Measurements from ENCODE around the gene RNF144A.

Gene RNF144A

DNA sequence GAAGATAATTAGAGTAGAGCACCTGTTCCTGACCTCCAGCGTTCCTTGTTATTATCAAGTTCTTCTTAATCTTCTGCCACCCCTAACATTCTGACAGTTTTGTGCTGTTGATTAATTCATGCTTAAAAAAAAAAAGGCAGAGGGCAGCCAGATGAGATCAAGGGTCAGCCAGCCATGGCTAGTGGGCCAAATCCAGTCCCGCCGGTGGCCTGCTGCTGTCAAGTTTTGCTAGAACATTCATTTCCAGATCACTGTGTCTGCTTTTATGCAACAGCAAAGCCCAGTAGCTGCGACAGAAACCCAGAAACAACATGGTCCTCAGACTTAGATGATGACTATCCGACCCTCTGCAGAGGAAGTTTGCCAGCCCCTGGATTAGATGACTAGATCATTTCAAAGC, 101.6 kb downstream of the RNF144A start:
- H3K79me2 ChIP-seq (ENCODE audit: low read length), result no peaks in the 10 kb centered on the region
- H2AFZ ChIP-seq (ENCODE audit: low read length), result no peak overlapping the region
- H3K4me3 ChIP-seq (ENCODE audit: low read length), result no peak overlapping the region
- H3K9ac ChIP-seq (ENCODE audit: low read length), result no peak overlapping the region
- no peaks in the 10 kb centered on the region for H4K20me1 ChIP-seq (ENCODE audit: insufficient read depth, low read length)
- no peaks in the 10 kb centered on the region for H3K9me3 ChIP-seq (replicated peaks; ENCODE audit: insufficient read depth, low read length)
- DNase-seq, result no peak
- H3F3A ChIP-seq (ENCODE audit: insufficient read depth, low read length), result no peaks in the 10 kb centered on the region
- H3K9me2 ChIP-seq (replicated peaks; ENCODE audit: insufficient read depth, low read length), result no peaks in the 10 kb centered on the region
- no peak overlapping the region for H3K27ac ChIP-seq (ENCODE audit: low read length)
- TF ChIP-seq EZH2phosphoT487 (IDR thresholded peaks at IDR 0.05; ENCODE audit: low read length), result no peak
- no peaks in the 10 kb centered on the region for H3K4me1 ChIP-seq (ENCODE audit: low read length)
- H3K27me3 ChIP-seq (replicated peaks; ENCODE audit: insufficient read depth, low read length), result no peaks in the 10 kb centered on the region
- H3K36me3 ChIP-seq (replicated peaks; ENCODE audit: insufficient read depth, low read length), result no peaks in the 10 kb centered on the region
- H3K4me2 ChIP-seq (ENCODE audit: low read depth, low read length), result no peak overlapping the region

DNA sequence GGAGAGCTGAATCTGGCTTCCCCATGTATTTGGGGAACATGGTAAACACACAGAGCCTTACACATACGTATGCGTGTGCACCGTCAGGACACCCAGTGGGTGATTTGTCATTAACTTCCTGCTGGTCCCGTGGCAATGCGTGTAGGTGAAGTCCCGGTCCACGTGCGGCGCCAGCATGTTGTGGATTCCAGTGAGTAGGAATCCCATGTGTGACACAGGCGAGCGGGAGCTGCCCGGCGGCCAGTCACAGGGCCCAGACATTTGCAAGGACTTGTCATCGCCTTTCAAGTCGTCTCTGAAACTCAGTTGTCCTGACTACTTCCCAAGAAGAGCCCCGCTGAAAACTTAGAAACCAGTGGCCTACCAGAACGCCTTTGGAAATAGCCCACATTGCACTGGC, 102.0 kb downstream of the RNF144A start:
- TF ChIP-seq EZH2phosphoT487 (IDR thresholded peaks at IDR 0.05; ENCODE audit: low read length), result no peak
- TF ChIP-seq, protein P1, sequence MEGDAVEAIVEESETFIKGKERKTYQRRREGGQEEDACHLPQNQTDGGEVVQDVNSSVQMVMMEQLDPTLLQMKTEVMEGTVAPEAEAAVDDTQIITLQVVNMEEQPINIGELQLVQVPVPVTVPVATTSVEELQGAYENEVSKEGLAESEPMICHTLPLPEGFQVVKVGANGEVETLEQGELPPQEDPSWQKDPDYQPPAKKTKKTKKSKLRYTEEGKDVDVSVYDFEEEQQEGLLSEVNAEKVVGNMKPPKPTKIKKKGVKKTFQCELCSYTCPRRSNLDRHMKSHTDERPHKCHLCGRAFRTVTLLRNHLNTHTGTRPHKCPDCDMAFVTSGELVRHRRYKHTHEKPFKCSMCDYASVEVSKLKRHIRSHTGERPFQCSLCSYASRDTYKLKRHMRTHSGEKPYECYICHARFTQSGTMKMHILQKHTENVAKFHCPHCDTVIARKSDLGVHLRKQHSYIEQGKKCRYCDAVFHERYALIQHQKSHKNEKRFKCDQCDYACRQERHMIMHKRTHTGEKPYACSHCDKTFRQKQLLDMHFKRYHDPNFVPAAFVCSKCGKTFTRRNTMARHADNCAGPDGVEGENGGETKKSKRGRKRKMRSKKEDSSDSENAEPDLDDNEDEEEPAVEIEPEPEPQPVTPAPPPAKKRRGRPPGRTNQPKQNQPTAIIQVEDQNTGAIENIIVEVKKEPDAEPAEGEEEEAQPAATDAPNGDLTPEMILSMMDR (IDR thresholded peaks at IDR 0.05; ENCODE audit: low read length), result no peak
- TF ChIP-seq EZH2 (optimal IDR thresholded peaks at IDR 0.05; ENCODE audit: low read depth, low read length), result no peak
- Histone ChIP-seq H3K9ac (ENCODE audit: low read length) (no peak overlapping the region), H3K9me2 (replicated peaks; ENCODE audit: insufficient read depth, low read length) (no peaks in the 10 kb centered on the region), H3K9me3 (replicated peaks; ENCODE audit: insufficient read depth, low read length) (no peaks in the 10 kb centered on the region), H3F3A (ENCODE audit: insufficient read depth, low read length) (no peaks in the 10 kb centered on the region), H3K27ac (ENCODE audit: low read length) (no peak overlapping the region), H4K20me1 (ENCODE audit: insufficient read depth, low read length) (no peaks in the 10 kb centered on the region), H2AFZ (ENCODE audit: low read length) (no peak overlapping the region), H3K4me2 (ENCODE audit: low read depth, low read length) (no peak overlapping the region), H3K4me3 (ENCODE audit: low read length) (no peak overlapping the region), H3K27me3 (replicated peaks; ENCODE audit: insufficient read depth, low read length) (no peaks in the 10 kb centered on the region), H3K79me2 (ENCODE audit: low read length) (no peaks in the 10 kb centered on the region), H3K4me1 (ENCODE audit: low read length) (no peaks in the 10 kb centered on the region), H3K36me3 (replicated peaks; ENCODE audit: insufficient read depth, low read length) (no peaks in the 10 kb centered on the region)
- DNase-seq, result no peak

DNA sequence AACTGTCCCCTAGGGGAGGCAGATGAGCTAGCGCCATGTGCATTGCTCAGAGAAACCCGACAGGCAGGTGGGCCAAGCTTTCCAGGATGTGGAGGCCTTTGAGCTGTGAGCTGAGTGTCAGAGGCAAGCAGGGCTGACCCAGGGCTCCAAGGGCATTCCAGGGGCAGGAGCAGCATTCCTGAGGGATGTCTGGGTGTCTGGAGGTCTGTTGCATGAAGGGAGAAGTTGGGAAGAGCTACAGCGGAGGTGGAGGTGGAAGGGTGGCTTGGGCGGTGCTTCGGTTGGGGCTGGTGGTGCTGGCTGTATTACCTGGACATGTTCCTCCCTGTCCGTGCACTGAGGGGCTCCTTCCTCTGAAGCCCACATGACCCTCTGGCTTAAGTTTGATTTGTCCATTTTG, 102.8 kb downstream of the RNF144A start:
- Histone ChIP-seq H3K27ac (ENCODE audit: low read length) (no peak overlapping the region), H3K4me2 (ENCODE audit: low read depth, low read length) (no peak overlapping the region), H3K36me3 (replicated peaks; ENCODE audit: insufficient read depth, low read length) (no peaks in the 10 kb centered on the region), H3K27me3 (replicated peaks; ENCODE audit: insufficient read depth, low read length) (no peaks in the 10 kb centered on the region), H3K9me2 (replicated peaks; ENCODE audit: insufficient read depth, low read length) (no peaks in the 10 kb centered on the region), H3K4me3 (ENCODE audit: low read length) (no peak overlapping the region), H3K9me3 (replicated peaks; ENCODE audit: insufficient read depth, low read length) (no peaks in the 10 kb centered on the region), H2AFZ (ENCODE audit: low read length) (no peak overlapping the region), H3K4me1 (ENCODE audit: low read length) (no peaks in the 10 kb centered on the region), H4K20me1 (ENCODE audit: insufficient read depth, low read length) (no peaks in the 10 kb centered on the region), H3K9ac (ENCODE audit: low read length) (no peak overlapping the region), H3F3A (ENCODE audit: insufficient read depth, low read length) (no peaks in the 10 kb centered on the region), H3K79me2 (ENCODE audit: low read length) (no peaks in the 10 kb centered on the region)
- no peak for DNase-seq
- TF ChIP-seq, protein P1 (IDR thresholded peaks at IDR 0.05; ENCODE audit: low read length), result no peak
- no peak for TF ChIP-seq EZH2phosphoT487 (IDR thresholded peaks at IDR 0.05; ENCODE audit: low read length)
- TF ChIP-seq EZH2 (optimal IDR thresholded peaks at IDR 0.05; ENCODE audit: low read depth, low read length), result no peak

DNA sequence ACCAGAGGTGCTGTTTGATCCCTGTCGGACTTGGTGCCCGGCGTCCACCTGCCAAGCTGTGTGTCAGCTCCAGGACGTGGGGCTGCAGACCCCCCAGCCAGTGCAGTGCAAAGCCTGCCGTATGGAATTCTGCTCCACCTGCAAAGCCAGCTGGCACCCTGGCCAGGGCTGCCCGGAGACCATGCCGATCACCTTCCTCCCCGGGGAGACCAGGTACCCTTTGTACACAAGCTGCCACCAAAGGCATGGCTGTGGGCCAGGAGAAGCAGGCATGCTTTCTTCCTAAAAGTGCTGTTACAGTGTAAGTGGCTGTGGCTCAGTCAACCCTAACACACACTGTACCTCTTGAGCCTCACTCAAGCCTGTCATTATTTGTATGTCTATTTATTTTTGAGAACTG, 103.3 kb downstream of the RNF144A start:
- Histone ChIP-seq H2AFZ (ENCODE audit: low read length) (no peak overlapping the region), H3K4me3 (ENCODE audit: low read length) (no peak overlapping the region), H3K27me3 (replicated peaks; ENCODE audit: insufficient read depth, low read length) (no peaks in the 10 kb centered on the region), H3K9me2 (replicated peaks; ENCODE audit: insufficient read depth, low read length) (no peaks in the 10 kb centered on the region), H3K9me3 (replicated peaks; ENCODE audit: insufficient read depth, low read length) (no peaks in the 10 kb centered on the region), H3K36me3 (replicated peaks; ENCODE audit: insufficient read depth, low read length) (no peaks in the 10 kb centered on the region), H3K27ac (ENCODE audit: low read length) (no peak overlapping the region), H3K79me2 (ENCODE audit: low read length) (no peaks in the 10 kb centered on the region), H3K4me1 (ENCODE audit: low read length) (no peaks in the 10 kb centered on the region), H3F3A (ENCODE audit: insufficient read depth, low read length) (no peaks in the 10 kb centered on the region), H3K9ac (ENCODE audit: low read length) (no peak overlapping the region), H3K4me2 (ENCODE audit: low read depth, low read length) (no peak overlapping the region), H4K20me1 (ENCODE audit: insufficient read depth, low read length) (no peaks in the 10 kb centered on the region)
- TF ChIP-seq EZH2phosphoT487 (IDR thresholded peaks at IDR 0.05; ENCODE audit: low read length), result no peak
- no peak for TF ChIP-seq EZH2 (optimal IDR thresholded peaks at IDR 0.05; ENCODE audit: low read depth, low read length)
- TF ChIP-seq, protein P1 (IDR thresholded peaks at IDR 0.05; ENCODE audit: low read length), result no peak
- no peak for DNase-seq

Measured in MM.1S (cell line).